HCT116 (cell line): ENCODE measurements around the gene IMMP2L. TPM values are rescaled to one million over a fixed set of nuclear protein-coding genes. Genes with fewer than 3 reads are reported as not detected.

ENCODE experiments used
- ATAC-seq: fragments of 200-7000 bp; cut with Tn5 transposase; 2 replicates; pipeline ENCODE4 v1.9.1; 2020; ENCODE audit warnings: mild to moderate bottlenecking, moderate library complexity
- BruUV-seq: library from RNA; stranded (reverse); fragments of 400-500 nt; replicated peaks from 2 replicates; lab custom pipeline; 2021; lab: Mats Ljungman, UMichigan
- CTCF ChIA-PET: fragments of 300-600 bp; sonication (Branson Sonifier 250); formaldehyde crosslinking; loops from one replicate; lab custom pipeline; 2021; ENCODE audit warnings: antibody characterized with exemption; lab: Charles Lee
- POLR2A ChIA-PET: fragments of 300-600, 350-600 bp; sonication (Branson Sonifier 250); formaldehyde crosslinking; loops from one replicate; lab custom pipeline; 2021; ENCODE audit warnings: antibody characterized with exemption; lab: Charles Lee
- RAD21 ChIA-PET, 2 experiments: fragments of 300-600 bp; sonication (Branson Sonifier 250); formaldehyde crosslinking; loops; one replicate each; lab custom pipeline; 2023; ENCODE audit warnings: low total read pairs in 2 of 2; ENCODE audit not compliant: uncharacterized antibody in 2 of 2, unreplicated experiment in 2 of 2, low non-redundant PET in 1 of 2; lab: Charles Lee
- DNase-seq: peaks from one replicate; pipeline ENCODE4 v3.0.0-alpha.2; 2010; ENCODE audit warnings: low read depth, low spot score
- H2AFZ ChIP-seq: fragments of 200-600 bp; shearing (Covaris generic), sonication (generic); 2 replicates; pipeline ENCODE4 v1.6.1; 2017; ENCODE audit warnings: low read depth, mixed run types, mixed read lengths, antibody characterized with exemption, low read length; ENCODE audit not compliant: poor library complexity, severe bottlenecking
- H3K27ac ChIP-seq: 2 replicates; pipeline ENCODE4 v1.5.1; 2012; ENCODE audit warnings: low read depth, low read length
- H3K27me3 ChIP-seq: fragments of 200-600 bp; sonication (generic); 2 replicates; pipeline ENCODE4 v1.6.1; 2016; ENCODE audit warnings: mixed run types, low read length, mixed read lengths; ENCODE audit not compliant: insufficient read depth
- H3K36me3 ChIP-seq, 2 experiments: fragments of 200-500 bp in 1 of 2; fragments of 200-600 bp in 1 of 2; sonication (Bioruptor generic) in 1 of 2; sonication (generic) in 1 of 2; 2 replicates each; pipeline versions ENCODE4 v1.5.1 to v1.6.1; 2014 to 2016; ENCODE audit warnings: low read length in 2 of 2, inconsistent platforms in 1 of 2, mixed read lengths in 1 of 2, mixed run types in 1 of 2; ENCODE audit not compliant: insufficient read depth in 2 of 2, control insufficient read depth in 1 of 2
- H3K4me1 ChIP-seq, 2 experiments: fragments of 200-600 bp in 1 of 2; sonication (generic) in 1 of 2; 2 replicates each; pipeline versions ENCODE4 v1.5.1 to v1.6.1; 2012 to 2017; ENCODE audit warnings: low read length in 2 of 2, inconsistent platforms in 1 of 2, mild to moderate bottlenecking in 1 of 2, mixed read lengths in 1 of 2, mixed run types in 1 of 2, moderate library complexity in 1 of 2; ENCODE audit not compliant: insufficient read depth in 2 of 2, control insufficient read depth in 1 of 2
- H3K4me2 ChIP-seq: fragments of 200-600 bp; sonication (generic); 2 replicates; pipeline ENCODE4 v1.6.1; 2017; ENCODE audit warnings: mixed run types, low read length, mixed read lengths
- H3K4me3 ChIP-seq, 2 experiments: fragments of 200-600 bp in 1 of 2; sonication (generic) in 1 of 2; replicated peaks in 1 of 2; 2 replicates each; pipeline ENCODE4 v1.5.1; 2011 to 2016; ENCODE audit warnings: low read length in 2 of 2, control low read depth in 1 of 2, low read depth in 1 of 2, mild to moderate bottlenecking in 1 of 2, mixed read lengths in 1 of 2, mixed run types in 1 of 2
- H3K79me2 ChIP-seq: fragments of 200-600 bp; sonication (generic); 2 replicates; pipeline ENCODE4 v1.6.1; 2017; ENCODE audit warnings: mild to moderate bottlenecking, mixed run types, low read length, moderate library complexity, mixed read lengths; ENCODE audit not compliant: insufficient read depth
- H3K9ac ChIP-seq: fragments of 200-600 bp; sonication (generic); 2 replicates; pipeline ENCODE4 v1.6.1; 2016; ENCODE audit warnings: low read length, mixed read lengths
- H3K9me2 ChIP-seq: fragments of 200-600 bp; sonication (generic), shearing (Covaris generic); 2 replicates; pipeline ENCODE4 v1.6.1; 2017; ENCODE audit warnings: mixed run types, mild to moderate bottlenecking, moderate library complexity; ENCODE audit not compliant: insufficient read depth
- H3K9me3 ChIP-seq, 2 experiments: fragments of 200-500 bp in 1 of 2; fragments of 200-600 bp in 1 of 2; sonication (Bioruptor generic) in 1 of 2; sonication (generic) in 1 of 2; 2 replicates each; pipeline ENCODE4 v1.6.1; 2014 to 2017; ENCODE audit warnings: low read length in 2 of 2, mixed read lengths in 2 of 2, inconsistent platforms in 1 of 2, low read depth in 1 of 2, mild to moderate bottlenecking in 1 of 2, mixed run types in 1 of 2, moderate library complexity in 1 of 2; ENCODE audit not compliant: control insufficient read depth in 1 of 2, insufficient read depth in 1 of 2
- H4K20me1 ChIP-seq: fragments of 200-600 bp; sonication (generic), shearing (Covaris generic); 2 replicates; pipeline ENCODE4 v1.6.1; 2017; ENCODE audit warnings: mixed run types, mild to moderate bottlenecking, moderate library complexity; ENCODE audit not compliant: insufficient read depth
- ATF3 ChIP-seq: IDR thresholded peaks from 2 replicates; pipeline ENCODE4 v1.6.1; 2012
- CEBPB ChIP-seq: IDR thresholded peaks from 2 replicates; pipeline ENCODE4 v1.6.1; 2012; ENCODE audit warnings: low read depth
- CTCF ChIP-seq, 3 experiments: fragments of 200-600 bp in 1 of 3; sonication (generic) in 1 of 3; IDR thresholded peaks in 2 of 3; conservative IDR thresholded peaks in 1 of 3; 2 replicates each; pipeline ENCODE4 v1.5.1; 2012 to 2017; ENCODE audit warnings: low read depth in 2 of 3, low read length in 2 of 3, antibody characterized with exemption in 1 of 3, borderline replicate concordance in 1 of 3, control low read depth in 1 of 3, mild to moderate bottlenecking in 1 of 3, mixed read lengths in 1 of 3, mixed run types in 1 of 3, moderate library complexity in 1 of 3; ENCODE audit not compliant: insufficient read depth in 1 of 3
- FOSL1 ChIP-seq: IDR thresholded peaks from 2 replicates; pipeline ENCODE4 v1.6.1; 2012; ENCODE audit warnings: low read depth
- POLR2A ChIP-seq: IDR thresholded peaks from 2 replicates; pipeline ENCODE4 v1.7.0; 2011; ENCODE audit warnings: borderline replicate concordance; ENCODE audit not compliant: insufficient read depth, insufficient read length; ENCODE audit errors: extremely low read depth
- REST ChIP-seq: IDR thresholded peaks from 2 replicates; pipeline ENCODE4 v1.6.1; 2012; ENCODE audit warnings: low read depth
- ZNF274 ChIP-seq: fragments of 200-500 bp; sonication (Bioruptor generic); IDR thresholded peaks from 2 replicates; pipeline ENCODE4 v1.6.1; 2014; ENCODE audit warnings: mild to moderate bottlenecking, low read depth, low read length, inconsistent platforms
- intact Hi-C: fragments of 100-400 bp; cut with micrococcal nuclease; formaldehyde crosslinking; loops from 2 replicates; pipeline ENCODE4 v1.10.0; 2022
- total RNA-seq: library from RNA; stranded (reverse); gene quantifications from one replicate; pipeline ENCODE4 v1.2.1, GENCODE V29; 2021; ENCODE audit not compliant: unreplicated experiment

The IMMP2L gene
- total RNA-seq, 1 experiment from 2014 or later = 21.1 TPM

GRCh38 chr7:110889335-110889734 lies 673.0 kb downstream of the IMMP2L start:
- ChIA-PET RAD21 (no interaction called here), CTCF (no interaction called here), POLR2A (no interaction called here)
- Histone ChIP-seq H3K4me1 (no peaks in the 10 kb centered on the region), H3K36me3 (no peaks in the 10 kb centered on the region), H3K4me2 (no peak overlapping the region), H3K9ac (no peak overlapping the region), H4K20me1 (no peaks in the 10 kb centered on the region), H3K79me2 (no peaks in the 10 kb centered on the region), H2AFZ (no peak overlapping the region), H3K9me3 (no peaks in the 10 kb centered on the region), H3K4me3 (no peak overlapping the region), H3K9me2 (no peaks in the 10 kb centered on the region), H3K27me3 (no peaks in the 10 kb centered on the region), H3K27ac (no peak overlapping the region)
- ATAC-seq (no peak), DNase-seq (no peak)
- BruUV-seq = no TSS peak
- TF ChIP-seq REST = no peak
- TF ChIP-seq ZNF274 = no peak
- TF ChIP-seq POLR2A = no peak
- TF ChIP-seq FOSL1 = no peak
- no peak for TF ChIP-seq CEBPB
- TF ChIP-seq ATF3 = no peak
- no peak for TF ChIP-seq CTCF (IDR thresholded peaks at IDR 0.05 in 2 of 3, conservative IDR thresholded peaks at IDR 0.05 in 1 of 3; ENCODE audit: borderline replicate concordance in 1 of 3, insufficient read depth in 1 of 3, low read depth in 2 of 3, low read length in 2 of 3)
- intact Hi-C loops = no loop called here
